Endothelial cell of umbilical vein (primary cell): ENCODE results near the gene CRTC1.

Experiments
- EZH2 ChIP-seq: IDR thresholded peaks from 2 replicates; pipeline ENCODE4 v1.6.1; 2012; ENCODE audit warnings: borderline replicate concordance, low read depth, mild to moderate bottlenecking, moderate library complexity, low read length, inconsistent platforms; ENCODE audit not compliant: severe bottlenecking
- MYC ChIP-seq: IDR thresholded peaks from one replicate; pipeline ENCODE4 v1.6.1; 2011; ENCODE audit warnings: mild to moderate bottlenecking, low read depth, low read length
- POLR2A ChIP-seq: IDR thresholded peaks from 2 replicates; pipeline ENCODE4 v1.6.1; 2012; ENCODE audit warnings: low read depth, mild to moderate bottlenecking, control low read depth, low read length
- TF ChIP-seq, protein P1 (sequence below), 2 donors: IDR thresholded peaks; 1 replicate in 1 of 2; 2 replicates in 1 of 2; pipeline ENCODE4 v1.5.1; 2011; ENCODE audit warnings: low read length in 2 of 2, mild to moderate bottlenecking in 2 of 2, moderate library complexity in 2 of 2, control low read depth in 1 of 2, inconsistent platforms in 1 of 2, low read depth in 1 of 2; ENCODE audit not compliant: insufficient read depth in 1 of 2; ENCODE audit errors: extremely low read depth in 1 of 2
- TF ChIP-seq, protein P2 (sequence below): IDR thresholded peaks from 2 replicates; pipeline ENCODE4 v1.6.1; 2011; ENCODE audit not compliant: insufficient read depth, insufficient read length

DNA sequence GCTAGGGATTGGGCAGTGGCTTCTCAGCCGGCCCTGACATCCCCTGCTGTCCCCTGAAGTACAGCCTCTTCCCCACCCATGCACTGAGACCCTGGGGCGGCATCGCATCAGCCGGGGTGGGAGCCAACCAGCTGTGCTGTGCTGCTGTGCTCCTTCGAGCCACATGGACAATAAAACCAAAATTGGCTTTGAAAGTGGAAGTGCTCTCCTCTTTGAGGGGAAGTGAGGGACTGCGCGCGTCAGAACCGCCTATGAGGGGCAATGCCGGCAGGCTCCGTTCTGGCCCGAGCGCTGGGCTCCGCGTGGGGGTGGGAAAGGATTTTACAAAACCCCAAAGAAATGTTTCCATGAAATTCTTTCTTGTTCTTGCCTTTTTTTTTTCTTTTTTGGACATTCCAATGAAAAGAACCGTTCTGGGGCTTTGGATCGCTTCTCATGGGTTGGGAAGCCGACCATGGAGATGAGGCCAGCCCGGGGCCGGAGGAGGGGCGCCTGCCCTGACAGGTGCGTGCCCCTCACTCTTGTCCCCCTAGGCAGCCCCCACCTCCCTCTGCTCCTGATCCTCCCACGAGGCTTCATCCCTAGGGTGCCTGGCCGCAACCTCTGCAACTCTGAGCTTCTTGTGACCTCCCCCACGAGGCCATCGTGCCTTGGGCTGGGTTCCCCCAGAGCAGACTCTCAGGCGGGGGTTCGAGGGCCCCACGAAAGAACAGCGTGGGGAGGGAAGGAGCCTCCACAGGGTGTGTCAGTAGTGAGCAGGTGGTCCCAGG is 24.0 kb upstream of the CRTC1 start:
- TF ChIP-seq, protein P1, sequence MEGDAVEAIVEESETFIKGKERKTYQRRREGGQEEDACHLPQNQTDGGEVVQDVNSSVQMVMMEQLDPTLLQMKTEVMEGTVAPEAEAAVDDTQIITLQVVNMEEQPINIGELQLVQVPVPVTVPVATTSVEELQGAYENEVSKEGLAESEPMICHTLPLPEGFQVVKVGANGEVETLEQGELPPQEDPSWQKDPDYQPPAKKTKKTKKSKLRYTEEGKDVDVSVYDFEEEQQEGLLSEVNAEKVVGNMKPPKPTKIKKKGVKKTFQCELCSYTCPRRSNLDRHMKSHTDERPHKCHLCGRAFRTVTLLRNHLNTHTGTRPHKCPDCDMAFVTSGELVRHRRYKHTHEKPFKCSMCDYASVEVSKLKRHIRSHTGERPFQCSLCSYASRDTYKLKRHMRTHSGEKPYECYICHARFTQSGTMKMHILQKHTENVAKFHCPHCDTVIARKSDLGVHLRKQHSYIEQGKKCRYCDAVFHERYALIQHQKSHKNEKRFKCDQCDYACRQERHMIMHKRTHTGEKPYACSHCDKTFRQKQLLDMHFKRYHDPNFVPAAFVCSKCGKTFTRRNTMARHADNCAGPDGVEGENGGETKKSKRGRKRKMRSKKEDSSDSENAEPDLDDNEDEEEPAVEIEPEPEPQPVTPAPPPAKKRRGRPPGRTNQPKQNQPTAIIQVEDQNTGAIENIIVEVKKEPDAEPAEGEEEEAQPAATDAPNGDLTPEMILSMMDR (IDR thresholded peaks at IDR 0.05; ENCODE audit: extremely low read depth in 1 of 2, insufficient read depth in 1 of 2, low read depth in 1 of 2, low read length in 2 of 2) = no peak
- TF ChIP-seq, protein P2, sequence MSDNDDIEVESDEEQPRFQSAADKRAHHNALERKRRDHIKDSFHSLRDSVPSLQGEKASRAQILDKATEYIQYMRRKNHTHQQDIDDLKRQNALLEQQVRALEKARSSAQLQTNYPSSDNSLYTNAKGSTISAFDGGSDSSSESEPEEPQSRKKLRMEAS = no peak
- no peak for TF ChIP-seq POLR2A
- TF ChIP-seq EZH2 = no peak
- TF ChIP-seq MYC = no peak
